Neural cell (in vitro differentiated cells): ENCODE results near the gene RAB3GAP2. TPM values are rescaled to one million over a fixed set of nuclear protein-coding genes. Genes with fewer than 3 reads are reported as not detected.

Experiments used
- H2AFZ ChIP-seq: fragments of 200-600, 300-800 bp; sonication (generic), shearing (Covaris generic); 2 replicates; pipeline ENCODE4 v1.6.0; 2014; ENCODE audit warnings: low read depth, mild to moderate bottlenecking, antibody characterized with exemption, low read length, moderate library complexity
- H3F3A ChIP-seq: fragments of 200-600 bp; shearing (Covaris generic); 2 replicates; pipeline ENCODE4 v1.6.1; 2016; ENCODE audit warnings: mild to moderate bottlenecking, moderate library complexity, mixed read lengths, antibody characterized with exemption, low read length; ENCODE audit not compliant: insufficient read depth, poor library complexity, severe bottlenecking
- H3K27ac ChIP-seq: fragments of 200-600, 300-800 bp; sonication (generic), shearing (Covaris generic); 2 replicates; pipeline ENCODE4 v1.5.1; 2014; ENCODE audit warnings: mild to moderate bottlenecking, low read length, moderate library complexity
- H3K27me3 ChIP-seq: fragments of 300-800, 200-600 bp; sonication (generic), shearing (Covaris generic); 2 replicates; pipeline ENCODE4 v1.6.0; 2014; ENCODE audit warnings: mild to moderate bottlenecking, low read depth, low read length, moderate library complexity; ENCODE audit not compliant: insufficient read depth
- H3K36me3 ChIP-seq: fragments of 300-800, 200-600 bp; sonication (generic), shearing (Covaris generic); 2 replicates; pipeline ENCODE4 v1.5.1; 2014; ENCODE audit warnings: mild to moderate bottlenecking, antibody characterized with exemption, low read length, moderate library complexity; ENCODE audit not compliant: insufficient read depth
- H3K4me2 ChIP-seq: fragments of 300-800, 200-600 bp; sonication (generic), shearing (Covaris generic); 2 replicates; pipeline ENCODE4 v1.6.0; 2014; ENCODE audit warnings: mild to moderate bottlenecking, low read length
- H3K4me3 ChIP-seq: fragments of 300-800, 200-600 bp; sonication (generic), shearing (Covaris generic); 2 replicates; pipeline ENCODE4 v1.5.1; 2014; ENCODE audit warnings: mild to moderate bottlenecking, low read length, moderate library complexity
- H3K79me2 ChIP-seq: fragments of 200-600 bp; shearing (Covaris generic); replicated peaks from 2 replicates; pipeline ENCODE4 v1.6.0; 2014; ENCODE audit warnings: mild to moderate bottlenecking, low read length, moderate library complexity; ENCODE audit not compliant: insufficient read depth
- H3K9ac ChIP-seq: fragments of 300-800, 200-600 bp; sonication (generic), shearing (Covaris generic); 2 replicates; pipeline ENCODE4 v1.6.1; 2016; ENCODE audit warnings: mild to moderate bottlenecking, low read length, mixed read lengths
- H3K9me2 ChIP-seq: fragments of 200-600 bp; shearing (Covaris generic); 2 replicates; pipeline ENCODE4 v1.6.1; 2016; ENCODE audit warnings: mild to moderate bottlenecking, low read length, mixed read lengths; ENCODE audit not compliant: insufficient read depth
- H3K9me3 ChIP-seq: fragments of 200-600, 300-800 bp; sonication (generic), shearing (Covaris generic); 2 replicates; pipeline ENCODE4 v1.6.1; 2016; ENCODE audit warnings: mild to moderate bottlenecking, mixed run types, low read length, moderate library complexity, mixed read lengths
- H4K20me1 ChIP-seq: fragments of 200-600 bp; shearing (Covaris generic); 2 replicates; pipeline ENCODE4 v1.6.1; 2016; ENCODE audit warnings: mild to moderate bottlenecking, mixed run types; ENCODE audit not compliant: insufficient read depth
- EP300 ChIP-seq: fragments of 450-650 bp; conservative IDR thresholded peaks from 2 replicates; pipeline ENCODE4 v1.6.1; 2014; ENCODE audit warnings: antibody characterized with exemption, mild to moderate bottlenecking, moderate library complexity; ENCODE audit not compliant: poor library complexity, severe bottlenecking
- EZH2 ChIP-seq: fragments of 200-600, 300-800 bp; shearing (Covaris generic), sonication (generic); IDR thresholded peaks from 2 replicates; pipeline ENCODE4 v1.6.1; 2014; ENCODE audit warnings: antibody characterized with exemption, low read length, borderline replicate concordance, mild to moderate bottlenecking; ENCODE audit not compliant: insufficient read depth, poor library complexity, severe bottlenecking
- MXI1 ChIP-seq: fragments of 450-650 bp; conservative IDR thresholded peaks from 2 replicates; pipeline ENCODE4 v1.6.1; 2014; ENCODE audit warnings: antibody characterized with exemption, mild to moderate bottlenecking; ENCODE audit not compliant: poor library complexity, severe bottlenecking
- POLR2AphosphoS5 ChIP-seq: IDR thresholded peaks from 2 replicates; pipeline ENCODE4 v1.6.1; 2012
- RAD21 ChIP-seq: fragments of 450-650 bp; conservative IDR thresholded peaks from 2 replicates; pipeline ENCODE4 v1.6.1; 2014; ENCODE audit warnings: antibody characterized with exemption, mild to moderate bottlenecking, moderate library complexity
- SMC3 ChIP-seq: fragments of 450-650 bp; conservative IDR thresholded peaks from 2 replicates; pipeline ENCODE4 v1.6.1; 2014; ENCODE audit warnings: antibody characterized with exemption, mild to moderate bottlenecking, moderate library complexity; ENCODE audit not compliant: poor library complexity
- TAF1 ChIP-seq: IDR thresholded peaks from 2 replicates; pipeline ENCODE4 v1.6.1; 2012; ENCODE audit warnings: low read depth
- polyA plus RNA-seq: library from polyadenylated mRNA; depleted of rRNA; stranded (reverse); fragments of >200 nt; gene quantifications from 2 replicates; pipeline ENCODE4 v1.2.3, GENCODE V29; 2014
- TF ChIP-seq, protein P1 (sequence below): fragments of 450-650 bp; IDR thresholded peaks from 2 replicates; pipeline ENCODE4 v1.5.1; 2014; ENCODE audit warnings: antibody characterized with exemption, mild to moderate bottlenecking, moderate library complexity; ENCODE audit not compliant: poor library complexity, severe bottlenecking
- TF ChIP-seq, protein P2 (sequence below): IDR thresholded peaks from 2 replicates; pipeline ENCODE4 v1.6.1; 2012; ENCODE audit warnings: borderline replicate concordance

RAB3GAP2 gene
- polyA plus RNA-seq, 1 donor from 2014 or later, result 39.9 TPM

DNA sequence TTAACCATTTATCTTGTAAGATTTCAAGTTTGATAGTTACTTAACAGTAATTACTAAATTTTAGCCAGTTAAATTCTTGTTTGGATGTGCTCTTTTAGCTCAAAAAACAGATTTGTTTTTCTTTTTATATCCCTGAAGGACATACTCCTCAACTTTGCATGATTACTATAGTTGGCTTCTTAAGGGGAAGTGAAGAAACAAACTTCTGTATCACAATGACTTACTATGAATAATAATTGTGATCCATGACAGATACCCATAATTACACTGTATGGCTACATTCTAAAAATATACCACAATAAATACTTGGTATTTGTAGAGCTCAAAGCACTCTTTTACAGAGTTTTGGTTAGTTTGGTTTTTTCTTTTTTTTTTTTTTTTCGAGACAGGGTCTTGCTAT lies 122.5 kb downstream of the RAB3GAP2 start:
- no peak for TF ChIP-seq TAF1
- TF ChIP-seq EZH2, result no peak
- TF ChIP-seq, protein P1, sequence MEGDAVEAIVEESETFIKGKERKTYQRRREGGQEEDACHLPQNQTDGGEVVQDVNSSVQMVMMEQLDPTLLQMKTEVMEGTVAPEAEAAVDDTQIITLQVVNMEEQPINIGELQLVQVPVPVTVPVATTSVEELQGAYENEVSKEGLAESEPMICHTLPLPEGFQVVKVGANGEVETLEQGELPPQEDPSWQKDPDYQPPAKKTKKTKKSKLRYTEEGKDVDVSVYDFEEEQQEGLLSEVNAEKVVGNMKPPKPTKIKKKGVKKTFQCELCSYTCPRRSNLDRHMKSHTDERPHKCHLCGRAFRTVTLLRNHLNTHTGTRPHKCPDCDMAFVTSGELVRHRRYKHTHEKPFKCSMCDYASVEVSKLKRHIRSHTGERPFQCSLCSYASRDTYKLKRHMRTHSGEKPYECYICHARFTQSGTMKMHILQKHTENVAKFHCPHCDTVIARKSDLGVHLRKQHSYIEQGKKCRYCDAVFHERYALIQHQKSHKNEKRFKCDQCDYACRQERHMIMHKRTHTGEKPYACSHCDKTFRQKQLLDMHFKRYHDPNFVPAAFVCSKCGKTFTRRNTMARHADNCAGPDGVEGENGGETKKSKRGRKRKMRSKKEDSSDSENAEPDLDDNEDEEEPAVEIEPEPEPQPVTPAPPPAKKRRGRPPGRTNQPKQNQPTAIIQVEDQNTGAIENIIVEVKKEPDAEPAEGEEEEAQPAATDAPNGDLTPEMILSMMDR, result no peak
- TF ChIP-seq, protein P2, sequence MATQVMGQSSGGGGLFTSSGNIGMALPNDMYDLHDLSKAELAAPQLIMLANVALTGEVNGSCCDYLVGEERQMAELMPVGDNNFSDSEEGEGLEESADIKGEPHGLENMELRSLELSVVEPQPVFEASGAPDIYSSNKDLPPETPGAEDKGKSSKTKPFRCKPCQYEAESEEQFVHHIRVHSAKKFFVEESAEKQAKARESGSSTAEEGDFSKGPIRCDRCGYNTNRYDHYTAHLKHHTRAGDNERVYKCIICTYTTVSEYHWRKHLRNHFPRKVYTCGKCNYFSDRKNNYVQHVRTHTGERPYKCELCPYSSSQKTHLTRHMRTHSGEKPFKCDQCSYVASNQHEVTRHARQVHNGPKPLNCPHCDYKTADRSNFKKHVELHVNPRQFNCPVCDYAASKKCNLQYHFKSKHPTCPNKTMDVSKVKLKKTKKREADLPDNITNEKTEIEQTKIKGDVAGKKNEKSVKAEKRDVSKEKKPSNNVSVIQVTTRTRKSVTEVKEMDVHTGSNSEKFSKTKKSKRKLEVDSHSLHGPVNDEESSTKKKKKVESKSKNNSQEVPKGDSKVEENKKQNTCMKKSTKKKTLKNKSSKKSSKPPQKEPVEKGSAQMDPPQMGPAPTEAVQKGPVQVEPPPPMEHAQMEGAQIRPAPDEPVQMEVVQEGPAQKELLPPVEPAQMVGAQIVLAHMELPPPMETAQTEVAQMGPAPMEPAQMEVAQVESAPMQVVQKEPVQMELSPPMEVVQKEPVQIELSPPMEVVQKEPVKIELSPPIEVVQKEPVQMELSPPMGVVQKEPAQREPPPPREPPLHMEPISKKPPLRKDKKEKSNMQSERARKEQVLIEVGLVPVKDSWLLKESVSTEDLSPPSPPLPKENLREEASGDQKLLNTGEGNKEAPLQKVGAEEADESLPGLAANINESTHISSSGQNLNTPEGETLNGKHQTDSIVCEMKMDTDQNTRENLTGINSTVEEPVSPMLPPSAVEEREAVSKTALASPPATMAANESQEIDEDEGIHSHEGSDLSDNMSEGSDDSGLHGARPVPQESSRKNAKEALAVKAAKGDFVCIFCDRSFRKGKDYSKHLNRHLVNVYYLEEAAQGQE, result no peak
- no peak for TF ChIP-seq MXI1
- Histone ChIP-seq H3K9ac (no peak overlapping the region), H3K9me2 (no peaks in the 10 kb centered on the region), H3K9me3 (no peaks in the 10 kb centered on the region), H3K79me2 (no peaks in the 10 kb centered on the region), H3K27ac (no peak overlapping the region), H3K27me3 (no peaks in the 10 kb centered on the region), H4K20me1 (no peaks in the 10 kb centered on the region), H3F3A (no peaks in the 10 kb centered on the region), H3K36me3 (peaks cover 7% of the 10 kb centered on the region), H2AFZ (no peak overlapping the region), H3K4me3 (no peak overlapping the region), H3K4me2 (no peak overlapping the region)

DNA sequence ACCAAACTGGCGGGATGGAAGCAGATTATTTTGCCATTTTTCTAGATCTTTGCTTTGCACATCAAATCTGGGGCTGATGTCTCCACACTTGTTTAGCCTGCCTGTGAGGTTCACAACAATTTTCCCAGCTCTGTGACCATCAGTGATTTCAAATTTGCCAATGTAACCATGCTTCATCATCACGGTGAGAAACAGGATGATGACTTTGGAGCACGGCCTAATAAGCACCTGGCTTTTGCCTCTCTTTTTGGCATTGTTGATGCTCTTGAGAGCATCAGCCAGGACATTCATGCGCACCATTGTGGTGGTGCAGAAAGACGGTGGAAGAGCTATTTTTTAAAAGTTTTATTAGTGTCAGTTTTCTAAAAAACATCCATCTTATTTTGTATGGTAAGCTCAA lies 128.2 kb downstream of the RAB3GAP2 start:
- no peak overlapping the region for H3K4me3 ChIP-seq
- no peaks in the 10 kb centered on the region for H3F3A ChIP-seq
- H4K20me1 ChIP-seq, result no peaks in the 10 kb centered on the region
- H3K79me2 ChIP-seq, result no peaks in the 10 kb centered on the region
- H3K27me3 ChIP-seq, result no peaks in the 10 kb centered on the region
- no peak overlapping the region for H2AFZ ChIP-seq
- no peaks in the 10 kb centered on the region for H3K9me3 ChIP-seq
- no peak overlapping the region for H3K9ac ChIP-seq
- H3K36me3 ChIP-seq, result peaks cover 13% of the 10 kb centered on the region
- no peak overlapping the region for H3K4me2 ChIP-seq
- H3K27ac ChIP-seq, result no peak overlapping the region
- no peaks in the 10 kb centered on the region for H3K9me2 ChIP-seq
- TF ChIP-seq MXI1 (no peak), SMC3 (no peak), RAD21 (no peak), POLR2AphosphoS5 (no peak), EZH2 (no peak), TAF1 (no peak), EP300 (no peak)
- TF ChIP-seq, protein P2, result no peak
- TF ChIP-seq, protein P1, result no peak
